ENCODE data around the gene RAPH1.

- TF ChIP-seq CTCF (conservative IDR thresholded peaks at IDR 0.05; ENCODE audit: low read depth in 2 of 2) (no peak), REST (IDR thresholded peaks at IDR 0.05; ENCODE audit: unreplicated experiment) (no peak), CREB1 (CRISPR knock-in tag; IDR thresholded peaks at IDR 0.05; ENCODE audit: low read depth) (no peak), EZH2 (IDR thresholded peaks at IDR 0.05; ENCODE audit: low read depth, unreplicated experiment) (no peak), EZH2phosphoT487 (IDR thresholded peaks at IDR 0.05; ENCODE audit: unreplicated experiment) (no peak)
These were observed 9.3 kb upstream of the RAPH1 start for GRCh38 chr2:203544402-203544801.

Measured in GM23338 (cell line).